ENCODE data around the gene SLC16A11.
"Not testable (repeated sequence)": the region's sequence is repeated elsewhere in the genome, so short reads cannot be mapped to it uniquely, and the experiment has no call there.

Gene SLC16A11

DNA sequence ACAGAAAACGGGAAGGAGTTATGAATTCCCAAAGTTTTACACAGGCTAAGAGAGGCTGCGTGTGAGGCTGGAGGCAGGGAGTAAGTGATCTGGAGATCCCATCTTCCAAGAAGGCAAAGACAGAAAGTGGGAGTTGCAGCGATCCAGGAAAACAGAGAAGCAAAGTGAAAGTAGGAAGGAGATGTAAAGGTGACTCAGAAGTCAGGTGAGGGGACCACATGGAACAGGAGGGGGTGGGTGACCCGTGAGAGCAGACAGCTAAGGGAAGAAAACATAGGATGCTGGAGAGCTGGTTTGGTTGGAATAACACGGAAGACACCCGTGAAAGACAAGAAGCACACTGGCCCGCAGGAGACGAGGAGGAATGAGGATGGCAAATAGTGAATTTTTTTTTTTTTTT lies 46.7 kb downstream of the SLC16A11 start:
- TF ChIP-seq, protein P1, sequence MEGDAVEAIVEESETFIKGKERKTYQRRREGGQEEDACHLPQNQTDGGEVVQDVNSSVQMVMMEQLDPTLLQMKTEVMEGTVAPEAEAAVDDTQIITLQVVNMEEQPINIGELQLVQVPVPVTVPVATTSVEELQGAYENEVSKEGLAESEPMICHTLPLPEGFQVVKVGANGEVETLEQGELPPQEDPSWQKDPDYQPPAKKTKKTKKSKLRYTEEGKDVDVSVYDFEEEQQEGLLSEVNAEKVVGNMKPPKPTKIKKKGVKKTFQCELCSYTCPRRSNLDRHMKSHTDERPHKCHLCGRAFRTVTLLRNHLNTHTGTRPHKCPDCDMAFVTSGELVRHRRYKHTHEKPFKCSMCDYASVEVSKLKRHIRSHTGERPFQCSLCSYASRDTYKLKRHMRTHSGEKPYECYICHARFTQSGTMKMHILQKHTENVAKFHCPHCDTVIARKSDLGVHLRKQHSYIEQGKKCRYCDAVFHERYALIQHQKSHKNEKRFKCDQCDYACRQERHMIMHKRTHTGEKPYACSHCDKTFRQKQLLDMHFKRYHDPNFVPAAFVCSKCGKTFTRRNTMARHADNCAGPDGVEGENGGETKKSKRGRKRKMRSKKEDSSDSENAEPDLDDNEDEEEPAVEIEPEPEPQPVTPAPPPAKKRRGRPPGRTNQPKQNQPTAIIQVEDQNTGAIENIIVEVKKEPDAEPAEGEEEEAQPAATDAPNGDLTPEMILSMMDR (conservative IDR thresholded peaks at IDR 0.05; ENCODE audit: low read depth), result no peak
- ChIA-PET CTCF (no interaction called here), POLR2A (ENCODE audit: low non-redundant PET) (no interaction called here)
- no peak for DNase-seq (ENCODE audit: low spot score)
- H3K27ac ChIP-seq, result peak overlapping the region; percentile 41

DNA sequence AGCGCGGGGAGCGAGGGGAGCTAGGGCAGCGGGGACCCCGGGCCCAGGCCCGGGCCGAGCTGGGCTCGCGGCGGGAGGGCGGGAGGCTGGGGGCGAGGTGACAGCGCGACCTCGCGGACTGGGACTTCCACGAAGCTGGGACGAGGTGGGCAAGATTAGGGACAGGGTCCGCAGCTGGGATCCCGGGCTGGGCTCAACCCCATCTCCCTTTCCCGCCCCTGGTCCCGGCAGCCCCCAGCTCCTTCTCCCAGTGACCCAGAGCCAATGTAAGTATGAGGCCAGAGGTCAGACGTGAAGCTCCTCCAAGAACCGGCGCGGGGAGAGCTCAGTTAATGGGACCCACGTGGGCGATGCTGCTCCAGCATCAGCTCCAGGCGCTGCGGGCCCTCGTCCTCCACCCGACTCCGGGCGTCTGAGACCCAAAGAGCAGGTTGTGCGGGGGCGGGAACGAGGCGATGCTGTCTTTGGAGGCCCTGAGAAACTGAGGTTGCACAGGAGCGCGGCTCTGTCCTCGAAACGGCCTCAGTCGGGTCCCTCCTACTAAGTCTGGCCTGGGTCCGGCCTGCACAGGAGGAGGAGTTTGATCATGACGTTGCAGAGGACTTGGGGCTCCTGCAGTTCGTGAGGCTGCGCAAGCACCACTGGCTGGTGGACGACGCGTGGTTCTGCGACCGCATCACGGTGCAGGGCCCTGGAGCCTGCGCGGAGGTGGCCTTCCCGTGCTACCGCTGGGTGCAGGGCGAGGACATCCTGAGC lies 47.5 kb downstream of the SLC16A11 start:
- H3K27ac ChIP-seq, result peak overlapping the region; percentile 41
- TF ChIP-seq, protein P1 (conservative IDR thresholded peaks at IDR 0.05; ENCODE audit: low read depth), result no peak
- POLR2A ChIA-PET (ENCODE audit: low non-redundant PET), result interaction anchor here (0.7 kb wide), 1 partner anchor 22 kb away, joined by 7 read pairs; no protein-coding TSS in a partner anchor
- DNase-seq (ENCODE audit: low spot score), result no peak
- CTCF ChIA-PET, result interaction anchor here (0.5 to 2.0 kb wide), 3 partner anchors 8 to 82 kb away, joined by 3 to 8 read pairs (median 6); no protein-coding TSS in a partner anchor

DNA sequence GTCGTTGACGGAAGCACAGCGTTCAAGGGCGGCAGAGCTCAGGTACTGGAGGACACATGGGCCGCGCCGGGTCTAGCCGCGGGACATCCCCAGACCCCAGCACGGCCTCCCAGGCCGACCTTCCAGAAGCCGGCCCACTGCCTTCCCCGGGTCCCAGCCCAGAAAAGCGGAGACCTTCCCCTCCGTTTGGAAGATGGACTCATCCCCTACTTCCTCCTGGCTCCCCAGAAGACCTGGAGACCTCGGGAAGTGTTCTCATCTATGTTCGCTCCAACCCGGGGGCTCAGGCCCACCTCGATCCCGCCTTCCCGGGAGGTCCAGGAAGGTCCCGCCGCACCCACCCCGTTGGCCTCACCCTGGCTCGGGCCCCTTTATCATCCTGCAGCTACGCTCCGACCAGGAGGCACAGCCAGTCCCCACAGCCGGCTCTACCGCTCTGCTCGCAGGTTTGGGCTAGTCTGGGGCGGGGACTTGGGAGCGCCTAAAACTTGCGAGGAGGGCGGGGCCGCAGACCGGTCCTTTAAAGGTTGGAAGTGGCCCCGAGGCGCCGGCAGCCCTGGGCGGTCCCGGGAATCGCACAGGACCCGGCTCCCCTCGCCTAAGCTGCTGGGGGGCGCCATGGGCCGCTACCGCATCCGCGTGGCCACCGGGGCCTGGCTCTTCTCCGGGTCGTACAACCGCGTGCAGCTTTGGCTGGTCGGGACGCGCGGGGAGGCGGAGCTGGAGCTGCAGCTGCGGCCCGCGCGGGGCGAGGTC lies 48.2 kb downstream of the SLC16A11 start, which contains the start of gene ALOX12:
TSS of gene ALOX12 (plus strand) at position 550 of the 756 bp plus-strand sequence. CDS start at position 619, 69 bp downstream.
- CTCF ChIA-PET, result interaction anchor here (1.0 to 2.0 kb wide), 4 partner anchors 9 to 85 kb away, joined by 3 to 8 read pairs (median 4); no protein-coding TSS in a partner anchor
- POLR2A ChIA-PET (ENCODE audit: low non-redundant PET), result interaction anchor here (0.7 kb wide), 1 partner anchor 21 kb away, joined by 7 read pairs; no protein-coding TSS in a partner anchor
- TF ChIP-seq, protein P1 (conservative IDR thresholded peaks at IDR 0.05; ENCODE audit: low read depth), result no peak
- peak within 1 kb of the TSS; percentile 41 for H3K27ac ChIP-seq
- DNase-seq (ENCODE audit: low spot score), result peak; percentile 70

DNA sequence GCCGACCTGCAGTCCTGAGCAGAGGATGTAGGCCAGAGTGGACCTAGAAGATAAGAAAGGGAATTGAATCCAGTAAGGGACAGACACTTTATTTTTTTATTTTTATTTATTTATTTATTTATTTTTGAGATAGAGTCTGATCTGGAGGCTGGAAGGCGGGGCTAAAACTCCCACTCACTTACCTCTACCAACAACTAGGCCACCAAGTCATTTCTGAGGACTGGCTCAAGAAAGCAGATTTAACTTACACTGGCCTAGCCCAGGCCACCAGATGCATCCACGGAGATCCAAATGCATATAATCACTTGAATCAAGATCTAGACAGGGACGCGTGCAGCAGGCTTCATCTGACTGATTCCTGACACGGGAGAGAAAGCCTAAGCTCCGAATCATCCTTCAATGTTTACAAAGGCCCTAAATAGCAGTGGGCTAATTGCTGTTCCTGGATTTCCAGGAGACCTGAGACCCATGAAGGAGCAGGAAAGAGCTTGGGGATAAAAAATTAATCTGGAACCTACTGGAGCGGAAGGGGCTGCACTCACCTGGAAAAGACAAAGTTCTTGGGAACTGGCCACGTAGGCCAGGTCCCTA lies 49.1 kb downstream of the SLC16A11 start:
- H3K27ac ChIP-seq, result no peak overlapping the region
- ChIA-PET CTCF (interaction anchor here (1.0 to 2.0 kb wide), 3 partner anchors 10 to 84 kb away, joined by 4 to 8 read pairs (median 5); no protein-coding TSS in a partner anchor), POLR2A (ENCODE audit: low non-redundant PET) (no interaction called here)
- DNase-seq (ENCODE audit: low spot score), result no peak
- TF ChIP-seq, protein P1 (conservative IDR thresholded peaks at IDR 0.05; ENCODE audit: low read depth), result no peak

DNA sequence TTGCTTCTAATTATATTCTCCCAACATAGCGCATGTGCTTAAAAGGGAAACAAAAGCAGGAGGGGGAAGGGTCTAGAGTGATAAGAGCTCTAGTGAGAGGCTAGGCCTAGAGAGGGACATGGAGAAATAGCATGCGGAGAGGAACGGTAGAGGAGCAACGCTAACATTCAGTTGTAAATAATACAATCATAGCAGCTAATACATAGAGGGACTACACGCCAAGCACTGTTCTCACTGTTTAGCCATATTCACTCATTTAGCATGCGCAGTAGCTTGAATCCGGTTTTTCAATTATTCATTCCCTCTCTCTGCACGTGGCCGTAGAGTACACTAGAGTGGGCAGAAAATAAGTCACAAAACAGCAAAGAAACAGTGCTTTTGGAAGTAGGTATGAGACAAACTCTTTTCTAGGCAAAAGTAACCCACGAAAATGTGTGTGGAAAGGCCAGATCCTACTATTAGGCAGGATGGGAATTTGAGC lies 49.7 kb downstream of the SLC16A11 start:
- ChIA-PET POLR2A (ENCODE audit: low non-redundant PET) (no interaction called here), CTCF (interaction anchor here (0.5 to 1.7 kb wide), 2 partner anchors 10 to 1287 kb away, joined by 3 to 5 read pairs; no protein-coding TSS in a partner anchor)
- TF ChIP-seq, protein P1 (conservative IDR thresholded peaks at IDR 0.05; ENCODE audit: low read depth), result no peak
- no peak for DNase-seq (ENCODE audit: low spot score)
- no peak overlapping the region for H3K27ac ChIP-seq

DNA sequence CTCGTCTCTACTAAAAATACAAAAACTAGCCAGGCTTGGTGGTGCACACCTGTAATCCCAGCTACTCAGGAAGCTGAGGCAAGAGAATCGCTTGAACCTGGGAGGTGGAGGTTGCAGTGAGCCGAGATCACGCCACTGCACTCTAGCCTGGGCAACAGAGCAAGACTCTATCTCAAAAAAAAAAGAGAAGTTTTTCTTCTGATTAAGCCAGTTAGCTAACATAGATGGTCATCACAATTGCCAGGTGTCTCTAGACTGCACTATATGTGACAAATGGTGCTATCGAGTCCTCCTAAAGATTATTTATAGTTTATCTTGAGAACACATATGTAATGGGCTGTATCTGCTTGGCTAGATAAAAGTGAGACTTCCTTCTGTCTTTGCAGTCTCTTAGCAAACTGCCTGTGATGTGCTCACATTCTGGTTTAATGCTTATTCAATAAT lies 50.3 kb downstream of the SLC16A11 start:
- DNase-seq (ENCODE audit: low spot score); H3K27ac ChIP-seq; POLR2A ChIA-PET (ENCODE audit: low non-redundant PET): not testable (repeated sequence)
- CTCF ChIA-PET, result interaction anchor here (0.5 to 1.7 kb wide), 3 partner anchors 11 to 1287 kb away, joined by 3 to 5 read pairs (median 3); no protein-coding TSS in a partner anchor
